A172 (cell line): ENCODE measurements around the gene OR8B8. TPM values are rescaled to one million over a fixed set of nuclear protein-coding genes. Genes with fewer than 3 reads are reported as not detected.
"Not testable (repeated sequence)": the region's sequence is repeated elsewhere in the genome, so short reads cannot be mapped to it uniquely, and the experiment has no call there.

ENCODE experiments used
- DNase-seq: peaks from one replicate; pipeline ENCODE4 v3.0.0-alpha.2; 2015; ENCODE audit warnings: low spot score
- total RNA-seq: library from RNA; depleted of rRNA; stranded (reverse); fragments of >200 nt; shearing (Covaris generic); gene quantifications from 2 replicates; pipeline ENCODE4 v1.2.3, GENCODE V29; 2014; rRNA removed

Gene OR8B8
- total RNA-seq, 1 experiment from 2014 or later, result not detected

- DNase-seq, result no peak
These were observed 4.0 kb downstream of the OR8B8 start for GRCh38 chr11:124441519-124441918.

GRCh38 chr11:124441081-124441480, 4.4 kb downstream of the OR8B8 start:
- DNase-seq, result no peak

GRCh38 chr11:124440608-124441007, 4.9 kb downstream of the OR8B8 start:
- no peak for DNase-seq

- no peak for DNase-seq
These were observed 10.8 kb downstream of the OR8B8 start for GRCh38 chr11:124434699-124435098.

- no peak for DNase-seq
These were observed 15.9 kb downstream of the OR8B8 start for GRCh38 chr11:124429599-124429998.

DNA sequence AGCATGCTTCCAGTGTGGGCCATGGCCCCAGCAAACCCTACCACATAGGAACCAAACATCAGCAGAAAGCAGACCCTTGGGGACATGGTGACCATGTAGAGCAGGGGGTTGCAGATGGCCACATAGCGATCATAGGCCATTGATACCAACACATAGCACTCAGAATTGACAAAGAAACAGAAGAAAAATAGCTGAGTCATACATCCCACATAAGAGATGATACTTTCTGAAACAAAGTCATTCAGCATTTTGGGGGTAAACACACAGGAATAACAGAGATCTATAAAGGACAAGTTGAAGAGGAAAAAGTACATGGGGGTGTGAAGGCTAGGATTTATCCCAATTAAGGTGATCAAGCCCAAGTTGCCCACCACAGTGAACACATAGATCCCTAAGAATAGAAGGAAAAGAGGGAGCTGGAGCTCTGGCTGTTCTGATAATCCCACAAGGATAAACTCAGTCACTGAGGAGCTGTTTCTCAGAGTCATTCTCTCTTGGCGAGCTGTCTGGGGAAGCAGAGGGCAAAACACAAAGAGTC, 21.0 kb downstream of the OR8B8 start, which contains the start of gene OR8B4:
Gene OR8B4 (minus strand): TSS at position 488 of the 538 bp plus-strand sequence. CDS start 0 bp downstream, at position 488.
- no peak for DNase-seq

DNA sequence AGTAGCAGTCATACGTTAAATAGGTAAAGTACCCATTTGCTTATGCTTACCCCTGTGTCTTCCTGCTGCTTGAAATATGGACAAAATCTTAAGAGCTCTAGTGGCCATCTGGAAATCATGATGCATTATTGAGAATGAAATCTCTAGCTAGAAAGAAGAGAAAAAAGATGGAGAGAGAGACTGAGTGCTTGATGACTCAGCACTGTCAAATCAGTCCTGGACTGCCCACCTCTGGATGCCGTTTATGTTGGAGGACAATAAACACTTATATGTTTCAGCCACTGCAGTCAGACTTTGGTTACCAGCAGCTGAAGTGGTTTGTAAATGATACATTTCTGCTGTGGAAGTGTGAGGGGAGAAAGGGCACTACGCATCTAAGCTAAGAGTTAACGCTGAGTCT, 24.5 kb downstream of the OR8B8 start:
- no peak for DNase-seq

- DNase-seq, result peak; percentile 14
These were observed 30.1 kb downstream of the OR8B8 start for GRCh38 chr11:124415356-124415923.

- no peak for DNase-seq
These were observed 35.6 kb downstream of the OR8B8 start for GRCh38 chr11:124409906-124410305.

GRCh38 chr11:124405581-124405980, 39.9 kb downstream of the OR8B8 start:
- DNase-seq, result no peak

GRCh38 chr11:124403186-124403585, 42.3 kb downstream of the OR8B8 start:
- DNase-seq, result not testable (repeated sequence)

- DNase-seq, result peak; percentile 45
These were observed 43.1 kb downstream of the OR8B8 start for GRCh38 chr11:124402326-124402922.

DNA sequence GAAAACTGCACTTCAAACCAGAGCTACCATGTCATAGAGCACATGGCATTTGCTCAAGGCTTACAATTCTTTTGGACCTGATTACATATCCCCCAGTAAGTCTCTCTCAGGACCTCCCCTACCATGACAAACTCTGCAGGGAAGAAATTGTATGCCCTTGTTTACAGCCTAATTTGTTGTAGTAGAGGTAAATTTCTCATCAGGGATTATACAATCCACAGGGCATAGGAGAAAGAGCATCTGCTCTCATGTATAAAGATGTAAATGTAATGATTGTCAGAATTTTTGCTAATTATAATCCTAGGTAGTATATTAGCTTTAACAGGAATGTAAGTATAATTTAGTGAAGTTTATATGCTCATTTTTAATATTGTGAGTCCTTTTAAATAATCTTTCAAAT, 46.6 kb downstream of the OR8B8 start, which contains the start of gene OR8B3:
Gene OR8B3 (minus strand): TSS at position 101 of the 400 bp plus-strand sequence. CDS start 1,673 bp downstream, outside the sequence.
- no peak for DNase-seq

DNA sequence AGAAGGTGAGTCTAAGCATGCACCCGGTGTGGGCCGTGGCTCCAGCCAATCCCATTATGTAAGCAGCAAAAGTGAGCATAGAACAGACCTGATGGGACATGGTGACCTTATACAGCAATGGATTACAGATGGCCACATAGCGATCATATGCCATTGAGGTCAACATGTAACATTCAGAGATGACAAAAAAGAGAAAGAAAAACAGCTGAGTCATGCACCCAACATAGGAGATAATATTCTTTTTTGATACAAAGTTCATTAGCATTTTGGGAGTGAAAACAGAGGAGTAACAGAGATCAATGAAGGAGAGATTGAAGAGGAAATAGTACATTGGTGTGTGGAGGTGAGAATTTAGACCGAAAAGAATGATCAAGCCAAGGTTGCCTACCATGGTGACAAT, 48.6 kb downstream of the OR8B8 start:
- not testable (repeated sequence) for DNase-seq

DNA sequence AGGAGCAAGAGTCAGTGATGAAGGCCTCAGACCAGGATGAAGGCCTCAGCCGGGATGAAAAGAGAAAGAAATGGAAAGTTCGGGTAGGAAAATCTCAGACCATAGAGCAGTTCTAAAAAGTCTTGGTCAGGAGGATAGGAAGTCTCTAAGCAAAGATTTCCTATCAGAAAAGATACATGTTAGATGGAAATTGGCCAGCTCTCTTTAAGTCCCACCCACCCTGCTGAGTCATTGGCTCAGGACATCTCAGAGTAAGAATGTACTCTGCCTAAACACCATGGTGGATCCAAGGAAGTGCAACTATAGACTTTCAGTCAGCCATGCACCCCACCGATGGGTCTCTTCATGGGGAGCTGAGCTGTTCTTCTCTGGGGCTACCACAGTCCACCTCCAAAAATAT, 51.1 kb downstream of the OR8B8 start:
- no peak for DNase-seq

Other genes with a start within 250 kb of the OR8B8 start
- not detected in 2 replicates for gene OR8G1, start 204.6 kb downstream of the OR8B8 start, total RNA-seq
- gene OR8G5, start 189.3 kb downstream of the OR8B8 start, total RNA-seq, result not detected in 2 replicates
- not detected in 2 replicates for gene OR8D1, start 131.7 kb downstream of the OR8B8 start, total RNA-seq
- not detected in 2 replicates for gene OR8D2, start 125.5 kb downstream of the OR8B8 start, total RNA-seq
- gene OR8B2, start 61.2 kb downstream of the OR8B8 start, total RNA-seq, result not detected in 2 replicates
- not detected in 2 replicates for gene OR8B3, start 46.7 kb downstream of the OR8B8 start, total RNA-seq
- not detected in 2 replicates for gene OR8B4, start 20.8 kb downstream of the OR8B8 start, total RNA-seq
- gene OR8B12, start 98.0 kb upstream of the OR8B8 start, total RNA-seq, result not detected in 2 replicates
- not detected in 2 replicates for gene OR8A1, start 124.3 kb upstream of the OR8B8 start, total RNA-seq
- not detected in 2 replicates for gene PANX3, start 165.7 kb upstream of the OR8B8 start, total RNA-seq
- gene TBRG1, start 177.2 kb upstream of the OR8B8 start, total RNA-seq, result 13.9 and 14.3 TPM in 2 replicates
- gene SIAE, start 228.0 kb upstream of the OR8B8 start, total RNA-seq, result 8.6 and 12.3 TPM in 2 replicates
- gene SPA17, start 228.2 kb upstream of the OR8B8 start, total RNA-seq, result 30.9 and 37.5 TPM in 2 replicates